Cardiac septum (tissue), 1 donor: ENCODE measurements around the gene CDKL4. TPM values are rescaled to one million over a fixed set of nuclear protein-coding genes. Genes with fewer than 3 reads are reported as not detected.
"Not testable (repeated sequence)": the region's sequence is repeated elsewhere in the genome, so short reads cannot be mapped to it uniquely, and the experiment has no call there.

Experiments used
- DNase-seq: peaks from one replicate; pipeline ENCODE4 v3.0.0-alpha.2; 2020; ENCODE audit warnings: low spot score
- intact Hi-C: fragments of 100-400 bp; cut with DNase I; formaldehyde crosslinking; loops from one replicate; pipeline ENCODE4 v1.14.0; 2022
- total RNA-seq: library from RNA; stranded (reverse); fragmentation: NEBNext Ultra II Directional; extraction: Animal tissue kit (Norgen Biotek cat#: 25700); gene quantifications from one replicate; pipeline ENCODE4 v1.2.1, GENCODE V29; 2021
- donor health status: DM: no; HTN: no; CAD: no.

The CDKL4 gene
- total RNA-seq, 1 donor from 2014 or later, result 0.35 TPM

DNA sequence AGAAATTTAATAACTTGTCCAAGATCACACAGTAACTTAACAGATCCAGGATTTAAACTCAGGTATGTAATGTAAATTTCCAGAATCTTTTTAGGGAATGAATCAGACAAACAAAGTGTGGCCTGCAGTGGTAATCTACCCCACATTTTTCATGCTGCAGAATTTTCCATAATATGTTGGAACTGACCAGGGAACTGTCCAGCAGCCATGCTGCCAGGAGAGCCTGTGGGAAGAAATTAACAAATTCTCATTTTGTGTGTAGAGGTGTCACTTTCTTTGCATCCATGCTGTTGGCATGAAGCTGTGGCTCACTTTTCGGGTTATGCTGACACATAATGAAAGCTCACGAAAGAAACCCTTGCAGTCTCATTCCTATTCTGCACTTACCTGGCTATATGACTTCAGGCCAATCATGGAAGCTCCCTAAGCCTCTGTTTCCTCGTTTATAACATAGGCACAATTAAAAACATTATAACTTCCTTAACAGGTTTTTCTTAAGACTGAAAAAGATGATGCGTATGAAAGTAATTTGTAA is 54.7 kb downstream of the CDKL4 start:
- no peak for DNase-seq
- intact Hi-C loops, result no loop called here

DNA sequence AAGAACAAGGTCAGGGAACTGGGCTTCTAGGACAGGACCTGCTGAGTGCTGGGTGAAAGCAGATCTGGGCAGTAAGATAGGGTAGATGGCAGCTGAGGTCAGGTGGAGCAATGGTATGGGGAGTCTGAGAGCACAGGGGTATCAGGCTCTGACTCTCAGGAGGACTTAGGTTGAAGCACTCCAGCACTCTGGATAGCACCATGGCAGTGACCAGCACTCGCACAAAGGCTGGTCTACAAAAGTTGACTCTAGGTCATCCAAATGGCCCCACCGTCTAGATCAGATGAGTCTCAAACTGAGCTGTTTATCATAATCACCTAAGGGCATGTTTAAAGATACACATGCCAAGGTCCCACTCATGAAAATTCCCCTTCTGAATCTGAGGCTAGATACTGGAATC is 60.1 kb downstream of the CDKL4 start:
- DNase-seq, result no peak
- intact Hi-C loops, result no loop called here

DNA sequence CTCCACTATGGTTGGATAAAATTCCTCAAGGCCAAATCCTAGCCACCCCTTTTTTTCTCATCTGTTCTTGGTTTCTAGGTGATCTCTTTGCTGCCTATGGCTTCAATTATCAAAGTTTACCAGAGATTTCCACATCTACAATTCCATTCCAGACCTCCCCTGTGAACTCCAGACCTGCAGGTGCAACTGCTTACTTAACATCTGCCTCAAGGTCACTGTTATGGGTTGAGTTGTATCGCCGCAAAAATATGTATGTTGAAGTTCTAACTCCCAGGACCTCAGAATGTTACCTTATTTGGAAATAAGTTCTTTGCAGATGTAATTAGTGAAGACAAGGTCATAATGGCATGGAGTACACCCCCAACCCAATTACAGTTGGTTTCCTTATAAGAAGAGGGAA is 62.5 kb downstream of the CDKL4 start:
- intact Hi-C loops, result no loop called here
- no peak for DNase-seq

DNA sequence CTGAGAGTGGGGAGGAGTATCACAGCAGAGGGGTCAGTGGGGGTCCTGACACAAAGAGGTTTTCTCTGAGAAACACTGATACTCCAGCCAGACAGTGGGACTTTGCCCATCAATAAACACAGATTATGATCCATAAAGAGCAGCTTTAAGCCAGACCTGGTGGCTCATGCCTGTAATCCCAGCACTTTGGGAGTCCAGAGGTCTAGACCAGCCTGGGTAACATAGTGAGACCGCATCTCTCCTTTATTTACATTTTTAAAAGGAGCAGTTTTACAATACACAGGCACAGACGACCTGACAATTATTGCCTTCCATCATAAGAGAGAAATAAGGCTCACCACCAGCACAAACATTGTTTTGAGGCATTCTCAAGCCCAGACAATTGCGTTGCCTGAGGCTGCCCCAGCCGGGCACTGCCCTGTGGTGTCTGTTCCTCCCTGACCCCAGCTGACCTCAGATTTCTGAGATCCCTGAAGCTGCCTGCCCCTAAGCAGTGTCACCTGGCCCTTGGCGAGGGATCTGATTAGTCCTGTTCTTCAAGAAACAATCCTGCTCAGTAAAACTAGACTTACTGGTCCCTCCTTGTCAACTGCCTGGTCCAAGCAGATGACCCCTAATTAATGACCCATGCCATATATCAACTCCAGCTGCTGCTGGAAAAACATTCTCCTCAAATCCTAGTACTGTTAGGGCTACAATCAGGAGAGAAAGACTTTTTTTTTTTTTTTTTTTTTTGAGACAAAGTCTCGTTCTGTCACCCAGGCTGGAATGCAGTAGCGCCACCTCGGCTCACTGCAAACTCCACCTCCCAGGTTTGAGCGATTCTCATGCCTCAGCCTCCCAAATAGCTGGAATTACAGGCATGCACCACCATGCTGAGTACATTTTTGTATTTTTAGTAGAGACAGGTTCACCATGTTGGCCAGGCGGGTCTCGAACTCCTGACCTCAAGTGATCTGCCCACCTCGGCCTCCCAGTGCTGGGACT is 63.5 kb downstream of the CDKL4 start:
- intact Hi-C loops, result no loop called here
- DNase-seq, result no peak

DNA sequence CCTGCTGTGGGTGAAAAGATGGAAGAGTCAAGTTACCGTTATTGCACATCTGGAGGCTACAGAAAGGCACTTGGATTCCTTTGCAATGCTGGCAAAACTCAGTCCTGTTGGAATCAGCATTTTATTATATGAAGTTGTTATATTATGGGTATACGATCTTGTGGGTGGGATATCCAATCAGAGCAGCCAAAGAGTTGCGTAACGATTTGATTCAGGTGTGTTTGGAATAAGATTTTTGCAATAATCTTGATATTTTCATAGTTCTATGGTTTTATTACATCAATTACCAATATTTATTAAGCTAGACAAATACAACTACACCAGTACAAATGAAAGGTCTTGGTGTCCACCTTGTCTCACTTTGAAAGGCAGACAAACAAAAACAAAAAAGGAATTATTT is 65.0 kb downstream of the CDKL4 start:
- intact Hi-C loops, result no loop called here

DNA sequence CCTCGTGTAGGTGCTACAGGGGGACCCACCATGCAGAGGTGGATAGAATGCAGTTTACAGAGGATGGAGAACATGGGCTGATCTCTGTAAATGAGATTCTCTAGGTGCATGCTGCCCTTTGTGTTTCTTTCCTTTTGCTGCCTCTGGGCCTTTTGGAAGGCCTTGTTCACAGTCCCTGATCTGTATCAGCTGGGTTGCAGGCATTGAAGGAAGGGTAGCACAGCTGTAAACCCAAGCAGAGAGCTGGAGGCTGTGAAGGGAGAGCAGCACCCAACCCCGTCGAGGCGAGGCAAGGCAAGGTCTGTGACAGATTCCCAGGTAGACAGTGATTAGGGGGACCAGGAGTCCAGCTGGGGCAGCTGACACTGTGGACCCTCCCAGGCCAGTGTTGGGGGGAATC is 66.8 kb downstream of the CDKL4 start:
- intact Hi-C loops, result no loop called here
- no peak for DNase-seq

More for the DNA sequence above, 65.0 kb downstream of the CDKL4 start:
- no peak for DNase-seq

DNA sequence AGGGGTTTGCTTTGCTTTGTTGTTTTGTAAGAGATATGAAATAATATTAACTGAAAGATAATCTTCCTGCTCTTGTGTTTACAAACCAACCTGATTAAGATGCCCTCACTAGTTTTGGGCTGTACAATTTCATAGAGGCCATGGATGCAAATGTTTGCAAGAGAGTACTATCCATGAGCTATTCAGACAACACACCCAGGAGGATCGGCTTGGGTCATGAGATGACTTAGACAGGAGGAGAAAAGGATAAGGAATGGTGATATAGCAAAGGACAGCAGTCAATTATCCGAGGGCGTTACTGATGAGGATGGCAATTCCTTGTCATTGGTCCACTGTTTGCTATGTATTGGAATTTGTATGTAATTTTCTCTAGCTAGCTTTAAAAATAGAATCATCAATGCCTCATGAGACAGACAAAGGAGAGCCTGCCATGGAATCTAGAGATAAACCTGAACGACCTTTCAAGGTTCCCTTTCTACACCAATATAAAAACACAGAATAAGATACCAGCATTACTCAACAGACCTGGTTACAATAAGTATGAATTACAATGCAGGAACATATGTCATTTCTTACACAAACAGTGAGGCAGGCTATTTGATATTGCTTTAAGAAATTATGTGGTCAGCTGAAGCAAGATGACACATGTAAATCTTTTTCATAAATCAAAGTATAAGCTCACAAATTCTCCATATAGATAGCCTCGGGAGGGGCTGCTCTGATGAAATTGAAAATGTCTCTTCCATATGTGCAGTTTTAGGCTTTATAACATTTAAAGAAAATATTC is 68.6 kb downstream of the CDKL4 start:
- intact Hi-C loops, result no loop called here
- no peak for DNase-seq

DNA sequence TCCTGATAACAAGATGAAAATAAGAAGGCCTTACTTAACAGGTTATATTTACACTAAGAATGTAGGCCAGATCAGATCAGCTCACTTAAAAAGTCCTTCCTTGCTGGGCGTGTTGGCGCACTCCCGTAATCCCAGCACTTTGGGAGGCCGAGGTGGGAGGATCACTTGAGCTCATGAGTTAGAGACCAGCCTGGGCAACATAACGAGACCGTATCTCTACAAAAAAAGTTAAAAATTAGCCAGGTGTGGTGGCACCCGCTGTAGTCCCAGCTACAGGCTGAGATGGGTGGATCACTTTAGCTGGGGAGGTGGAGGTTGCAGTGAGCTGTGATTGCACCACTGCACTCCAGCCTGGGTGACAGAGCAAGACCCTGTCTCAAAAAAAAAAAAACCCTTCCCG is 69.7 kb downstream of the CDKL4 start:
- DNase-seq, result no peak
- intact Hi-C loops, result no loop called here

DNA sequence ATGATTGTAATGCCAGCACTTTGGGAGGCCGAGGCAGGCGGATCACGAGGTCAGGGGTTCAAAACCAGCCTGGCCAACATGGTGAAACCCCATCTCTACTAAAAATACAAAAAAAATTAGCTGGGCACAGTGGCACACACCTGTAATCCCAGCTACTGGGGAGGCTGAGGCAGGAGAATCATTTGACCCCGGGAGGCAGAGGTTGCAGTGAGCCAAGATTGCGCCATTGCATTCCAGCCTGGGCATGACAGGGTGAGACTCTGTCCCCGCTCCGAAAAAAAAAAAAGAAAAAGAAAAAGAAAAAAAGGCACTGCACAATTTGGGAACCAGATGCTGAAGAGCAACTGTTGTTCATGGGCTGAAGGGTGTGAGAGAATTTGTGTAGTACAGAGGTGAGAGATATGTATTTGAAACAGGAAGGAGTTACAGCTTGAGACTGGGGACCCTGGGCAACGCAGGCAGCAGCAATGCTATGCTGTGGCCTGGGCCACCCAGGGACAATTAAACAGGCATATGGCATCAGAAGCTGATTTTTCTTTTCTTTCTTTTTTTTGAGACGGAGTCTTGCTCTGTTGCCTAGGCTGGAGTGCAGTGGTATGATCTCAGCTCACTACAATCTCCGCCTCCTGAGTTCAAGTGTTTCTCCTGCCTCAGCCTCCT is 71.6 kb downstream of the CDKL4 start:
- intact Hi-C loops, DNase-seq: not testable (repeated sequence)

DNA sequence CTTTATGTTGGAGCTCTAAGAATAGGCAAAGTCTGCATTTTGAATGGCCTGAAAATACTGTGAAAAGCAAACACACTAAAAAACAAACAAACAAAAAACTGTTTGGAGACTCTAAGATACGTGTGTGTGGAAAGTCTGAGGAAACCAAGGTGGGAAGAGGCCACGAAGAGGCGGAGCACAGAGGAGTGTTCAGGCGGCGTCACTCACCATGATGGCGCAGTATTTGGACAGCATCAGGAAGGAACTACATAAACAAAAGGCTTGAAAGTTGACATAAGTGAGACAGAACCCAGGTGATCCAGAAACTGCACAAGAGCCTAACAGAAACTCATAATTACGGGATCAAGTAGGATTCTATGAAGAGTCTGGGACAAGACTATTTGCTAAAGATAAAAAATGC is 72.1 kb downstream of the CDKL4 start:
- no peak for DNase-seq
- intact Hi-C loops, result no loop called here

DNA sequence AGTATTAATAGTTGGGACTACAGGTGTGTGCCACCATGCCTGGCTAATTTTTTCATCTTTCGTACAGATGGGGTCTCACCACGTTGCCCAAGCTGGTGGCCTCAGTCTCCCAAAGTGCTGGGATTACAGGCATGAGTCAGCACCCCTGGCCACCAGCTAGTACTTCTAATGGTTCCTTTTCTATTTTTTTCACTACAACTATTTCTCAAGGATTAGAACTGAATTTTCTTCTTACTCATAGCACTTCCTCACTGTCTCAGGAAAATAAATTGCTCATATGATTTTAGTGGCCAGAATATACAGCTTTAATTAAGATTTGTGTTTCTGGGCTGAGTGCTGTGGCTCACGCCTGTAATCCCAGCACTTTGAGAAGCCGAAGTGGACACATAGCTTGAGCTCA is 79.7 kb downstream of the CDKL4 start:
- intact Hi-C loops, result no loop called here
- DNase-seq, result no peak

DNA sequence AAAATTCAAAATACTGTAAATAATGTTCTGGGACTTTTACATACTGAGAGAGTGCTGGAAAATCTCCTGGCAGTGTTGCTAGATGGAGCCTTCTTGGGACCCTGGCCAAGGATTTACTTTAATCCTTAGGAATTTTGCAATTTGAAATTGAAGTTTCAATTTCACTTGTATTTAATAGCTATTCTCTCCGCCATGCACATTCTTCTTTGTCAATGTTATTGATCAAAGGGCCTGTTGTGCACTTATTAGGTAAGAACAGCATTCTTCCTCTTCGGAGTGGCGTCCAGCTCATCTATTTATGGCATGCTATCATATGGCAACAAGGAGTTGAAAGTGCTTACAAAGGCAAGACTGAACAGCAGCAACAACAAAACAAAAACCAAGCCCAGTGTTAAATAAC is 82.8 kb downstream of the CDKL4 start:
- intact Hi-C loops, result no loop called here
- DNase-seq, result no peak

DNA sequence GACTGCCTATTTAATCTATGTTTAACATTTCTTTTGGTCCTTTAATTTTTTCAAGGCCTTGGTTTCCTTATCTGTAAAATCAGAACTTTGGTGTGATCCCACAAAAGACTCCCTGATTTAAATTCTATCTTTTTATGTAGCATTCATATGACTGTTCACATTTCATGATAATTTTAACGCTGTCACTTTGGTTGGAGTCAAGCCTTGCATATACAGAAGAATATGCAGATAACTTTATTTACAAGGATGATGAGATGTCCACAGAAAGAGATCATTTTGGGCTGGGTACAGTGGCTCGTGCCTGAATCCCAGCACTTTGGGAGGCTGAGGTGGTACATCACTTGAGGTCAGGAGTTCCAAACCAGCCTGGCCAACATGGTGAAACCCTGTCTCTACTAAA is 84.5 kb downstream of the CDKL4 start:
- no peak for DNase-seq
- intact Hi-C loops, result no loop called here

DNA sequence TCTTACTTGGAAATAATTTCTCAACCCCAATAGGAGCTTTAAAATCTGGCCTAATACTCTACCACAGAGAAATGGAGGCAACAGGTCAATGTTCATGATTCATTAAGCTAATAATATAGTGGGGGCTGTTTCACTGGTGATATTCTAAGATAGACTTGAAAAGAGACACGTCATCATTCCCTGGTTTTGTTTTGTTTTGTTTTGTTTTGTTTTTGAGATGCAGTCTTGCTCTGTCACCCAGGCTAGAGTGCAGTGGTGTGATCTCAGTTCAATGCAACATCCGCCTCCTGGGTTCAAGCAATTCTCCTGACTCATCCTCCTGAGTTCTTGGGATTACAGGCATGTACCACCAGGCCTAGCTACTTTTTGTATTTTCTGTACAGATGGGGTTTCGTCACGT is 85.4 kb downstream of the CDKL4 start:
- intact Hi-C loops, result no loop called here
- DNase-seq, result no peak

DNA sequence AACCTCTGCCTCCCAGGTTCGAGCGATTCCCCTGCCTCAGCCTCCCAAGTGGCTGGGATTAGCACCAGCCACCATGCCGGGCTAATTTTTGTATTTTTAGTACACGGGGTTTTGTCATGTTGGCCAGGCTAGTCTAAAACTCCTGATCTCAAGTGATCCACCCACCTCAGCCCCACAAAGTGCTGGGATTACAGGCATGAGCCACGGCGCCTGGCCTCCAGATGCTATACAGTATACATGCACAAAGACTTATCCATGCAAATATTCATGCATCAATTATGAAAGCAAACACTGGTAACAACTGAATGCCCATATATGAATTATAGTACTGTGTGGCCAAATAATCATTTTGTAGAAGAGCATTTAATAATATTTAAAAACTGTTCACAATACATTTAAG is 86.9 kb downstream of the CDKL4 start:
- intact Hi-C loops, result no loop called here
- DNase-seq, result no peak

DNA sequence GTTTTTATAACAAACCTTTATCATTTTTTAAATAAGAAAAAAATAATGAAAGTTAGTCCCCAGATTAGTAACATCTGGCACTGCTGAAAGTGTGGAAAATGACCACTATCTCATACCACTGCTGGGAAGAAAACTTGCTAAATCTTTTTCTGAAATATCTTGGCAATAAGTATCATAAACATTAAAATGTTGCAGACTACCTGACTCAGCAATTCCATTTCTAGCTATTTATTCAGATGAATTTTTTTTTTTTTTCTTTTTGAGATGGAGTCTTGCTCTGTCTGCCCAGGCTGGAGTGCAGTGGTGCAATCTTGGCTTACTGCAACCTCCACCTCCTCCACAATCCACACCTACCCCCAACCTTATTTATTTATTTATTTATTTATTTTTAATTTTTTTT is 87.7 kb downstream of the CDKL4 start:
- intact Hi-C loops, result no loop called here
- DNase-seq, result no peak

DNA sequence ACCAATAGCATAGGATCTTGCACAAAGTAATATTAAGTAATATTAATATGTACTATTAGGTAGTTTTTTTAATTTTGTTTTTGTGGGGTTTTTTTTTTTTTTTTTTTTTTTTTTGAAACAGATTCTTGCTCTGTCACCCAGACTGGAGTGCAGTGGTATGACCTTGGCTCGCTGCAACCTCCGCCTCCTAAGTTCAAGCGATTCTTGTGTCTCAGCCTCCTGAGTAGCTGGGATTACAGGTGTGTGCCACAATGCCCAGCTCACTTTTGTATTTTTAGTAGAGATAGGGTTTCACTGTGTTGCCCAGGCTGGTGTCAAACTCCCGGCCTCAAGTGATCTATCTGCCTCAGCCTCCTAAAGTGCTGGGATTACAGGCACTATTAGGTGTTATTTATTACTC is 88.2 kb downstream of the CDKL4 start:
- intact Hi-C loops, result not testable (repeated sequence)

DNA sequence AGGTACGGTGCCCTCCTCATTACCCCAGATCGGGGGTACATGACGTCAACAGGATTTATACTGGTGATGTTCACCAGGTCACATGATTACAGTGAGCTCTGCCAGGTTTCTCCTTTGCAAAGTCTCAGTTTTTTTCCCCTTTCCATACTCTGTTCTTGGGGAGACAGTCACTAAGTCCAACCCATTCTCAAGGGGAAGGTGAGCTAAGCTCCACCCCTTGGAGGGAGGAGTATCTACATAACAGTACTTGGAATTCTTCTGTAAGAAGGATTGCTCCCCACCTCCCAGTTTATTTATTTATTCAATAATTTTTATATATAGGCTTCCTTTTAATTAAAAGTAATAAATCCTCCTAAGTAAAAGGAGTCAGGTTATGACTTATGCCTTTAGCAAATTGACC is 88.8 kb downstream of the CDKL4 start:
- DNase-seq, result no peak
- intact Hi-C loops, result no loop called here

More for the DNA sequence above, 88.2 kb downstream of the CDKL4 start:
- not testable (repeated sequence) for DNase-seq

DNA sequence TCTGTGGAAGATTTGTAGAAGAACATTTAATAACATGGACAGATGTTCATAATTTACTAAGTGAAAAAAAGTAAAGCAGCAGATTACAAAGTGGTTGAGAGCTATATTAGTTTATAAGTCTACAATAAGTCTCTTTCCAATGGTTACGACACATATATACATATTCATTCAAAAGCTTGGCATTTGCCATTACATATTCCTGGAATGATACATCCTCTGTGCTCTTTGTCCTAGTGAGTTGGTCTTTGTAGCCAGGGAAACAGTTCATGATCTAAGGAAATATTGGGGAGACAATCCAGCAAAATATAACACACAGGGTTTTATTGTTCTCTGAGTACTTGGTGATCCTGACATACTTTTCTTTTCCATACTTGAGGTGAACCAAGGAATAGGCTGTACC is 90.5 kb downstream of the CDKL4 start:
- intact Hi-C loops, result no loop called here
- DNase-seq, result no peak

DNA sequence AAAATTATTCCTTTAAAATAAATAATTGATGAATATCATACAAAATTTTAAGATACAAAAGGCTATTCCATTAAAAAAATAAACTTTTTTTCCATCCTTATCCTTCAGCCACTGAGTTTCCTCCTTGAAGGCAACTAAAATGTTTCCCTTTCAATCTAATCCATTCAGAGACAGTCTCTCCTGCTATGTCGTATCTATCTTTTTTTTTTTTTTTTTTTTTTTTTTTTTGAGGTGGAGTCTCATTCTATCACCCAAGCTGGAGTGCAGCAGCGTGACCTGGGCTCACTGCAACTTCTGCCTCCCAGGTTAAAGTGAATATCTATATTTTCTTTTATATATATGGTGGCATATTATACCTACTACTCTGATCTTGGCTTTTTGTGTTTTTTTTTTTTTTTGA is 91.3 kb downstream of the CDKL4 start:
- DNase-seq, result no peak
- intact Hi-C loops, result no loop called here
